AG09319 (cell line): ENCODE results near the gene RABEPK.

ENCODE experiments used
- DNase-seq: peaks from one replicate; pipeline ENCODE4 v3.0.0-alpha.2; 2010; ENCODE audit warnings: low read depth; ENCODE audit errors: extremely low read depth
- CTCF ChIP-seq: IDR thresholded peaks from 2 replicates; pipeline ENCODE4 v1.5.1; 2011; ENCODE audit warnings: low read depth, mild to moderate bottlenecking, inconsistent platforms, low read length, moderate library complexity

The RABEPK gene

DNA sequence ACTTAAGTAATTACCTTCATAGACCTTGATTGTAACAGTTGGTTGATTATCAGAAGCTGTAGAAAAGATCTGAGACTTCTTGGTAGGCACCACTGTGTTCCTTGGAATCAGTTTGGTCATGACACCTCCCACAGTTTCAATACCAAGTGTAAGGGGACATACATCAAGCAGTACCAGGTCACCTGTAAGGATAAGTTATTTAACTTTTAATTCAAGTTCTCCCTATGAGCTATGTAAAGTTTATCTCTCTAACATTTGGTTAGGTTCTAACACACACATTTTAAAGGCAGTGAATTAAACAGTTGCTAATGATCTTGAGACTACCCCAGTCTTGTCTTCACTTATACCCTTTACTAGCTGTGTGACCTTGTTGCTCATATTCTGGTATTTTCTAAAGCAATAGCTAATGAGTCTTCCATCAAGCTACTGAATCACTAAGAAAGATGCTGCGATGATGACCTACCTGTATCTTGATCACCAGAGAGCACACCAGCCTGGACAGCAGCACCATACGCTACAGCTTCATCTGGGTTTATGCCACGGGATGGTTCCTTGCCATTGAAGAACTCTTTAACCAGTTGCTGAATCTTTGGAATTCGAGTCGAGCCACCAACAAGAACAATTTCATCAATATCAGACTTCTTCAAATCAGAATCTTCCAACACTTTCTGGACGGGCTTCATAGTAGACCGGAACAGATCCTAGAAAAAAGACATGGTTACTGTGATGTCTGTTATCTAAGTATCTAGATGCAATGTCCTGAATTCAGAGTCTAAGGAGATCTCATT is 38.0 kb downstream of the RABEPK start:
- TF ChIP-seq CTCF, result no peak

GRCh38 chr9:125238915-125239446 is 38.6 kb downstream of the RABEPK start:
- TF ChIP-seq CTCF, result no peak
- DNase-seq, result no peak

More for the DNA sequence above, 38.0 kb downstream of the RABEPK start:
- DNase-seq, result no peak

- DNase-seq, result no peak
- TF ChIP-seq CTCF, result no peak
These were observed 39.6 kb downstream of the RABEPK start for GRCh38 chr9:125239631-125240597.

DNA sequence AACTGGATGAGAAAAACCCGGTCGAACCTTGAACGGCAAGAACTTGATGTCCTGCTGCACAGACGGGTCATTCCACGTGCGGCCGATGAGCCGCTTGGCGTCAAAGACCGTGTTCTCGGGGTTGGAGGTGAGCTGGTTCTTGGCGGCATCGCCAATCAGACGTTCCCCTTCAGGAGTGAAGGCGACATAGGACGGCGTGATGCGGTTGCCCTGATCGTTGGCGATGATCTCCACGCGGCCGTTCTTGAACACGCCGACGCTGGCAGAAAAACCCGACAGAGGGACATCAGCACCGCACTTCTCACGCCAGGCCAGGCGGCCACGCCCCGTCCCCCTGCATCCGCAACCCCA is 40.3 kb downstream of the RABEPK start:
- DNase-seq, result no peak
- no peak for TF ChIP-seq CTCF

GRCh38 chr9:125241000-125241862 is 40.9 kb downstream of the RABEPK start, which contains the start of gene HSPA5:
HSPA5 (minus strand) TSS chr9:125241343; CDS start chr9:125241126, 217 bp downstream.
- DNase-seq, result peak; percentile 99
- TF ChIP-seq CTCF, result peak; percentile 4

- no peak for DNase-seq
These were observed 41.8 kb downstream of the RABEPK start for GRCh38 chr9:125241863-125242739.

More at GRCh38 chr9:125241863-125242739, 41.8 kb downstream of the RABEPK start:
- no peak for TF ChIP-seq CTCF
